HepG2 (cell line): ENCODE results near the gene ARID3C. TPM values are rescaled to one million over a fixed set of nuclear protein-coding genes. Genes with fewer than 3 reads are reported as not detected.

Experiments used
- ATAC-seq: fragments of 200-7000 bp; cut with Tn5 transposase; 3 replicates; pipeline ENCODE4 v1.9.1; 2020; ENCODE audit warnings: mild to moderate bottlenecking, moderate library complexity
- BruUV-seq: library from RNA; stranded (reverse); fragments of 400-500 nt; replicated peaks from 2 replicates; lab custom pipeline; 2021; lab: Mats Ljungman, UMichigan
- CTCF ChIA-PET: fragments of 300-600 bp; formaldehyde crosslinking; extraction: SDS; loops from one replicate; lab custom pipeline; 2021; ENCODE audit warnings: low total read pairs, inconsistent platforms, low intra/inter-chr PET ratio; lab: Yijun Ruan, JAX
- POLR2A ChIA-PET: fragments of 350-600 bp; sonication (Branson Sonifier 250); formaldehyde crosslinking; loops from one replicate; lab custom pipeline; 2020; ENCODE audit warnings: antibody characterized with exemption, inconsistent platforms; lab: Yijun Ruan, JAX
- DNase-seq: peaks from one replicate; pipeline ENCODE4 v3.0.0-alpha.2; 2015; ENCODE audit warnings: low spot score
- FAIRE-seq: peaks from 3 replicates; lab custom pipeline; 2011; peaks lifted over from hg19 to GRCh38; lab: Jason Lieb, UNC
- H2AFZ ChIP-seq: one replicate; pipeline ENCODE4 v1.6.1; 2011; ENCODE audit warnings: low read length, inconsistent platforms
- H3K27ac ChIP-seq: fragments of 300-600 bp; 3 replicates; pipeline ENCODE4 v1.8.0; 2011; ENCODE audit warnings: mixed run types, mild to moderate bottlenecking, mixed read lengths, low read length, inconsistent platforms; ENCODE audit not compliant: insufficient read depth; ENCODE audit errors: extremely low read length
- H3K27me3 ChIP-seq, 2 experiments: fragments of 200-600 bp in 1 of 2; 2 replicates in 1 of 2; 3 replicates in 1 of 2; pipeline versions ENCODE4 v1.6.0 to v1.8.0; 2011; ENCODE audit warnings: low read length in 2 of 2, mild to moderate bottlenecking in 2 of 2, moderate library complexity in 2 of 2, inconsistent platforms in 1 of 2; ENCODE audit not compliant: insufficient read depth in 2 of 2, control insufficient read depth in 1 of 2
- H3K36me3 ChIP-seq, 2 experiments: fragments of 200-600 bp in 1 of 2; replicated peaks in 1 of 2; 2 replicates in 1 of 2; 3 replicates in 1 of 2; pipeline versions ENCODE4 v1.5.1 to v1.8.0; 2011; ENCODE audit warnings: low read length in 2 of 2, inconsistent platforms in 1 of 2; ENCODE audit not compliant: insufficient read depth in 2 of 2, control insufficient read depth in 1 of 2
- H3K4me1 ChIP-seq: 2 replicates; pipeline ENCODE4 v1.5.1; 2012; ENCODE audit warnings: low read length, inconsistent platforms; ENCODE audit not compliant: insufficient read depth
- H3K4me2 ChIP-seq: 2 replicates; pipeline ENCODE4 v1.6.0; 2011; ENCODE audit warnings: low read depth, low read length, inconsistent platforms
- H3K4me3 ChIP-seq, 3 experiments: fragments of 200-600 bp in 1 of 3; sonication (generic), shearing (Covaris generic) in 1 of 3; replicated peaks in 1 of 3; 2 replicates each; pipeline ENCODE4 v1.5.1; 2011 to 2016; ENCODE audit warnings: low read length in 3 of 3, inconsistent platforms in 2 of 3, low read depth in 2 of 3, mild to moderate bottlenecking in 2 of 3, control low read depth in 1 of 3, mixed read lengths in 1 of 3; ENCODE audit not compliant: insufficient read depth in 1 of 3
- H3K79me2 ChIP-seq: one replicate; pipeline ENCODE4 v1.6.1; 2011; ENCODE audit warnings: low read length, inconsistent platforms; ENCODE audit not compliant: insufficient read depth
- H3K9ac ChIP-seq: 2 replicates; pipeline ENCODE4 v1.6.0; 2011; ENCODE audit warnings: mild to moderate bottlenecking, low read depth, low read length, inconsistent platforms; ENCODE audit not compliant: insufficient read depth
- H3K9me3 ChIP-seq: 2 replicates; pipeline ENCODE4 v1.5.1; 2012; ENCODE audit warnings: mild to moderate bottlenecking, low read length
- H4K20me1 ChIP-seq: 2 replicates; pipeline ENCODE4 v1.6.0; 2011; ENCODE audit warnings: inconsistent platforms, mild to moderate bottlenecking, low read length, moderate library complexity; ENCODE audit not compliant: insufficient read depth
- BCL6 ChIP-seq: IDR thresholded peaks from 2 replicates; pipeline ENCODE4 v1.6.1; 2016; ENCODE audit warnings: missing genetic modification reagents, missing compliant biosample characterization
- NFIB ChIP-seq: sonication (generic); formaldehyde crosslinking; IDR thresholded peaks from 2 replicates; pipeline ENCODE4 v1.9.0; 2021; ENCODE audit warnings: missing genetic modification reagents, mild to moderate bottlenecking, borderline replicate concordance
- SNAPC2 ChIP-seq: sonication (generic); formaldehyde crosslinking; IDR thresholded peaks from 2 replicates; pipeline ENCODE4 v1.8.1; 2022; ENCODE audit warnings: mild to moderate bottlenecking, missing genetic modification reagents
- SSRP1 ChIP-seq: IDR thresholded peaks from 2 replicates; pipeline ENCODE4 v1.6.1; 2016; ENCODE audit warnings: control low read depth
- U2AF1 ChIP-seq: fragments of 200-400 bp; formaldehyde crosslinking; optimal IDR thresholded peaks from 2 replicates; pipeline ENCODE3; 2017; ENCODE audit warnings: mild to moderate bottlenecking, low read depth, low read length
- ZFP1 ChIP-seq: IDR thresholded peaks from 2 replicates; pipeline ENCODE4 v1.6.1; 2016
- ZNF207 ChIP-seq: fragments of 450-650 bp; IDR thresholded peaks from 2 replicates; pipeline ENCODE4 v1.6.1; 2016; ENCODE audit warnings: antibody characterized with exemption, borderline replicate concordance
- ZNF337 ChIP-seq: sonication (generic); formaldehyde crosslinking; IDR thresholded peaks from 2 replicates; pipeline ENCODE4 v1.5.1; 2020; ENCODE audit warnings: missing genetic modification reagents, low read depth, mild to moderate bottlenecking, borderline replicate concordance
- ZNF446 ChIP-seq: sonication (generic); formaldehyde crosslinking; IDR thresholded peaks from 2 replicates; pipeline ENCODE4 v1.5.0; 2020; ENCODE audit warnings: mild to moderate bottlenecking, missing genetic modification reagents
- ZNF703 ChIP-seq: sonication (generic); formaldehyde crosslinking; IDR thresholded peaks from 2 replicates; pipeline ENCODE4 v1.5.1; 2020; ENCODE audit warnings: missing genetic modification reagents, mild to moderate bottlenecking, moderate library complexity, borderline replicate concordance
- ZNF775 ChIP-seq: sonication (generic); formaldehyde crosslinking; IDR thresholded peaks from 2 replicates; pipeline ENCODE4 v1.4.0; 2020; ENCODE audit warnings: missing genetic modification reagents, mild to moderate bottlenecking, moderate library complexity, borderline replicate concordance
- WGBS: methylation state at CpG from one replicate; pipeline ENCODE4 v1.1.6; 2017; ENCODE audit warnings: low lambda C conversion rate; 5-methylcytosine and 5-hydroxymethylcytosine counted together
- in situ Hi-C: cut with HindIII; loops from 2 replicates; pipeline ENCODE4 v1.10.0; 2017; ENCODE audit warnings: low pct_unique_long_range_greater_than_20kb; ENCODE audit not compliant: extremely low pct_ligation_motif_present
- intact Hi-C: fragments of 100-400 bp; cut with micrococcal nuclease; formaldehyde crosslinking; loops from one replicate; pipeline ENCODE4 v1.10.0; 2022; ENCODE audit not compliant: unreplicated experiment
- polyA plus RNA-seq, 8 experiments: library from polyadenylated mRNA; depleted of rRNA in 3 of 8; stranded (reverse) in 7 of 8; unstranded in 1 of 8; fragments of >200 nt; fragmentation: Illumina TruSeq in 4 of 8; extraction: Trizol in 4 of 8; gene quantifications; 2 replicates each; pipeline versions ENCODE4 v1.2.1 to v1.2.3, GENCODE V29; 2011 to 2016; ENCODE audit warnings: low read depth in 4 of 8, missing spikeins in 1 of 8, mixed read lengths in 1 of 8; ENCODE audit not compliant: insufficient read depth in 1 of 8
- total RNA-seq, 5 experiments: library from RNA; depleted of rRNA; stranded (reverse); fragments of >200 nt; fragmentation: Illumina TruSeq; extraction: Trizol; gene quantifications; 2 replicates each; pipeline ENCODE4 v1.2.3, GENCODE V29; 2016; ENCODE audit warnings: low read depth in 1 of 5
- TF ChIP-seq, protein P1 (sequence below): sonication (generic); formaldehyde crosslinking; IDR thresholded peaks from 2 replicates; pipeline ENCODE4 v1.4.0; 2020; ENCODE audit warnings: mild to moderate bottlenecking, missing genetic modification reagents
- TF ChIP-seq, protein P2 (sequence below): sonication (generic); formaldehyde crosslinking; IDR thresholded peaks from 2 replicates; pipeline ENCODE4 v1.9.0; 2021; ENCODE audit warnings: missing genetic modification reagents, borderline replicate concordance

Gene ARID3C
- total and polyA plus RNA-seq, 2 of the 13 experiments (the other 11 are each of a cell fraction or from before 2014, with no cell fraction given): not detected

DNA sequence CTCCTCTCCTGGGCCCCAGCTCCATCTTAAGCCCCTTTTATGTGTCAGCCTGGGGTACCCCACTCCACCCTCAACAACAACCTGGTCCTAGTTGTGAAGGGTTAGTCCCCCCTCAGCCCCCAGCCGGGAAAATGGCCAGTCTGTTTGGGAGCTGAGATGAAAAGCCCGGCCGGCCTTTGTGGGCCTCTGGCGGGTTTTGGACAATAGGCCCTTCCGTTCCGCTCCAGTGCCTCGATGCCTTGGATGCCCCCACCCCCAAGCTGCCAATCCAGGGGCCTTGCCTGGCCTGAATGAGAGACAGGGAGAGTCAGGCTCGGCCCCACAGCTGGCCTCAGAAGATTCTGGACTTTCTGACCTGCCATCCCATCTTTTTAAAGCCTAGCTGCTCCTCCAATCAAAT lies 48.5 kb downstream of the ARID3C start:
- TF ChIP-seq NFIB (no peak), BCL6 (CRISPR knock-in tag) (no peak), SNAPC2 (CRISPR knock-in tag) (no peak), ZNF446 (no peak), ZNF207 (no peak), ZNF703 (no peak), ZNF775 (CRISPR knock-in tag) (no peak), ZFP1 (CRISPR knock-in tag) (no peak), ZNF337 (CRISPR knock-in tag) (no peak), U2AF1 (no peak), SSRP1 (no peak)
- TF ChIP-seq, protein P1, sequence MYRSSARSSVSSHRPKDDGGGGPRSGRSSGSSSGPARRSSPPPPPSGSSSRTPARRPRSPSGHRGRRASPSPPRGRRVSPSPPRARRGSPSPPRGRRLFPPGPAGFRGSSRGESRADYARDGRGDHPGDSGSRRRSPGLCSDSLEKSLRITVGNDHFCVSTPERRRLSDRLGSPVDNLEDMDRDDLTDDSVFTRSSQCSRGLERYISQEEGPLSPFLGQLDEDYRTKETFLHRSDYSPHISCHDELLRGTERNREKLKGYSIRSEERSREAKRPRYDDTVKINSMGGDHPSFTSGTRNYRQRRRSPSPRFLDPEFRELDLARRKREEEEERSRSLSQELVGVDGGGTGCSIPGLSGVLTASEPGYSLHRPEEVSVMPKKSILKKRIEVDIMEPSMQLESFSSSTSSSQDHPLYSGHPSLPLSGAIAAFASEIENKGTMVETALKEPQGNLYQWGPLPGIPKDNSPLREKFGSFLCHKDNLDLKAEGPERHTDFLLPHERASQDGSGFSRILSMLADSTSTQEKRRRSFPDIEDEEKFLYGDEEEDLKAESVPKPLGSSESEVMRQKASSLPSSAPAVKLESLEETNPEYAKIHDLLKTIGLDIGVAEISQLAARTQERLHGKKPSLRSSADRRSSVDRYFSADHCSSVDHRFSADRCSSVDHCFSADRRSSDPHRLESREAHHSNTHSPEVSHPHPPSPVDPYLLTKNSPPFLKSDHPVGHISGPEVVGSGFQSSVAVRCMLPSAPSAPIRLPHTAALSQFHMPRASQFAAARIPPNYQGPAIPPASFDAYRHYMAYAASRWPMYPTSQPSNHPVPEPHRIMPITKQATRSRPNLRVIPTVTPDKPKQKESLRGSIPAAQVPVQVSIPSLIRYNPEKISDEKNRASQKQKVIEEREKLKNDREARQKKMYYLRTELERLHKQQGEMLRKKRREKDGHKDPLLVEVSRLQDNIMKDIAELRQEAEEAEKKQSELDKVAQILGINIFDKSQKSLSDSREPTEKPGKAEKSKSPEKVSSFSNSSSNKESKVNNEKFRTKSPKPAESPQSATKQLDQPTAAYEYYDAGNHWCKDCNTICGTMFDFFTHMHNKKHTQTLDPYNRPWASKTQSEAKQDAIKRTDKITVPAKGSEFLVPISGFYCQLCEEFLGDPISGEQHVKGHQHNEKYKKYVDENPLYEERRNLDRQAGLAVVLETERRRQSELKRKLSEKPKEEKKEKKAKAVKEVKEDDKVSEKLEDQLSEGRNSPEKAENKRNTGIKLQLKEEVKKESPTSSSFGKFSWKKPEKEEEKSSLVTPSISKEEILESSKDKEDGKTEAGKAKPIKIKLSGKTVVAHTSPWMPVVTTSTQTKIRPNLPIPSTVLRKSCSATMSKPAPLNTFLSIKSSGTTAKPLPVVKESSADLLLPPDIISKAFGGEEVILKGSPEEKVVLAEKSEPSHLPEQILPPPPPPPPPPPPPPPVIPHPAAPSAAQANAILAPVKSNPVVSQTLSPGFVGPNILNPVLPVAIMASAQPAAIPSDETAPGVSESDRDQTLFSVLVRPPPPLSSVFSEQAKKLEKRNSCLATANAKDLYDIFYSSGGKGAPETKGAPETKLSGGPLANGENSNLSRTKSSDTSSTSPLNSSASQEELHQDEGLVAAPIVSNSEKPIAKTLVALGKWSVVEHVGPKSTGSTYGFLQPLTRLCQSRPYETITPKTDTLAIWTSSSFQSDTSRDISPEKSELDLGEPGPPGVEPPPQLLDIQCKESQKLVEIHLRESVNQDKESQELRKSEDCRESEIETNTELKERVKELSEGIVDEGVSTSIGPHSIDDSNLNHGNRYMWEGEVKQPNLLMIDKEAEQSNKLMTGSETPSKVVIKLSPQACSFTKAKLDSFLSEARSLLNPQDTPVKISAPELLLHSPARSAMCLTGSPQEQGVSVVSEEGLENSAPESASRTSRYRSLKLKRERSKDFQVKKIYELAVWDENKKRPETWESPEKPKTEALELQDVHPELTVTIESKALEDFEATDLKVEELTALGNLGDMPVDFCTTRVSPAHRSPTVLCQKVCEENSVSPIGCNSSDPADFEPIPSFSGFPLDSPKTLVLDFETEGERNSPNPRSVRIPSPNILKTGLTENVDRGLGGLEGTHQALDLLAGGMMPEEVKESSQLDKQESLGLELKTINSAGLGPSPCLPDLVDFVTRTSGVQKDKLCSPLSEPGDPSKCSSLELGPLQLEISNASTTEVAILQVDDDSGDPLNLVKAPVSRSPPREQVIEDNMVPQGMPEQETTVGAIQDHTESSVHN (CRISPR knock-in tag): no peak
- TF ChIP-seq, protein P2, sequence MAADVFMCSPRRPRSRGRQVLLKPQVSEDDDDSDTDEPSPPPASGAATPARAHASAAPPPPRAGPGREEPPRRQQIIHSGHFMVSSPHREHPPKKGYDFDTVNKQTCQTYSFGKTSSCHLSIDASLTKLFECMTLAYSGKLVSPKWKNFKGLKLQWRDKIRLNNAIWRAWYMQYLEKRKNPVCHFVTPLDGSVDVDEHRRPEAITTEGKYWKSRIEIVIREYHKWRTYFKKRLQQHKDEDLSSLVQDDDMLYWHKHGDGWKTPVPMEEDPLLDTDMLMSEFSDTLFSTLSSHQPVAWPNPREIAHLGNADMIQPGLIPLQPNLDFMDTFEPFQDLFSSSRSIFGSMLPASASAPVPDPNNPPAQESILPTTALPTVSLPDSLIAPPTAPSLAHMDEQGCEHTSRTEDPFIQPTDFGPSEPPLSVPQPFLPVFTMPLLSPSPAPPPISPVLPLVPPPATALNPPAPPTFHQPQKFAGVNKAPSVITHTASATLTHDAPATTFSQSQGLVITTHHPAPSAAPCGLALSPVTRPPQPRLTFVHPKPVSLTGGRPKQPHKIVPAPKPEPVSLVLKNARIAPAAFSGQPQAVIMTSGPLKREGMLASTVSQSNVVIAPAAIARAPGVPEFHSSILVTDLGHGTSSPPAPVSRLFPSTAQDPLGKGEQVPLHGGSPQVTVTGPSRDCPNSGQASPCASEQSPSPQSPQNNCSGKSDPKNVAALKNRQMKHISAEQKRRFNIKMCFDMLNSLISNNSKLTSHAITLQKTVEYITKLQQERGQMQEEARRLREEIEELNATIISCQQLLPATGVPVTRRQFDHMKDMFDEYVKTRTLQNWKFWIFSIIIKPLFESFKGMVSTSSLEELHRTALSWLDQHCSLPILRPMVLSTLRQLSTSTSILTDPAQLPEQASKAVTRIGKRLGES (CRISPR knock-in tag): no peak
- TF ChIP-seq, all 625 proteins: peak for 0
- Histone ChIP-seq H3K79me2 (no peaks in the 10 kb centered on the region), H3K9ac (no peak overlapping the region), H3K36me3 (no peaks in the 10 kb centered on the region), H3K4me1 (no peaks in the 10 kb centered on the region), H3K27me3 (peaks cover 12 to 75% of the 10 kb centered on the region in 2 experiments; a peak in 4 of 5 replicates), H3K4me2 (no peak overlapping the region), H2AFZ (no peak overlapping the region), H3K27ac (no peak overlapping the region), H4K20me1 (no peaks in the 10 kb centered on the region), H3K9me3 (no peaks in the 10 kb centered on the region), H3K4me3 (no peak overlapping the region)
- CTCF ChIA-PET: no interaction called here
- in situ Hi-C loops: no loop called here
- BruUV-seq: no TSS peak
- intact Hi-C loops: no loop called here
- no peak for ATAC-seq
- POLR2A ChIA-PET: no interaction called here
- FAIRE-seq: no peak
- no peak for DNase-seq
- WGBS: 0% methylated on average over 2 of the region's 8 CpGs
